Measurements from ENCODE around the gene ATRAID. TPM values are rescaled to one million over a fixed set of nuclear protein-coding genes. Genes with fewer than 3 reads are reported as not detected.

ATRAID gene
- polyA plus RNA-seq, 6 donors from 2014 or later: 296 to 424 (median 357) TPM

Other genes with a start within 250 kb of the ATRAID start
- 1 to 10 TPM; 1.2 to 4.2 (median 1.4) TPM for gene MAPRE3, start 241.4 kb upstream of the ATRAID start, polyA plus RNA-seq (ENCODE audit: low read depth in 6 of 6)
- gene TMEM214, start 179.1 kb upstream of the ATRAID start, polyA plus RNA-seq (ENCODE audit: low read depth in 6 of 6): 10 to 100 TPM; 16.6 to 32.9 (median 24.6) TPM
- 10 to 100 TPM in 3 of 6 donors, 1 to 10 TPM in 3; 7.8 to 11.6 (median 10.1) TPM for gene AGBL5, start 160.4 kb upstream of the ATRAID start, polyA plus RNA-seq (ENCODE audit: low read depth in 6 of 6)
- gene OST4, start 140.4 kb upstream of the ATRAID start, polyA plus RNA-seq (ENCODE audit: low read depth in 6 of 6): 100 to 1,000 TPM; 594 to 733 (median 606) TPM
- 1 to 10 TPM in 2 of 6 donors, under 1 TPM in 4; 0.28 to 1.1 (median 0.77) TPM for gene EMILIN1, start 133.4 kb upstream of the ATRAID start, polyA plus RNA-seq (ENCODE audit: low read depth in 6 of 6)
- gene KHK, start 125.3 kb upstream of the ATRAID start, polyA plus RNA-seq (ENCODE audit: low read depth in 6 of 6): 1 to 10 TPM; 3.3 to 8.9 (median 5.6) TPM
- gene CGREF1, start 92.9 kb upstream of the ATRAID start, polyA plus RNA-seq (ENCODE audit: low read depth in 6 of 6): not detected
- gene ABHD1, start 88.2 kb upstream of the ATRAID start, polyA plus RNA-seq (ENCODE audit: low read depth in 6 of 6): 1 to 10 TPM in 2 of 6 donors, not detected in 4; 1.2 to 1.3 TPM
- gene PREB, start 77.4 kb upstream of the ATRAID start, polyA plus RNA-seq (ENCODE audit: low read depth in 6 of 6): 100 to 1,000 TPM in 1 of 6 donors, 10 to 100 TPM in 5; 51.0 to 101 (median 56.2) TPM
- not detected for gene PRR30, start 72.6 kb upstream of the ATRAID start, polyA plus RNA-seq (ENCODE audit: low read depth in 6 of 6)
- not detected for gene TCF23, start 63.0 kb upstream of the ATRAID start, polyA plus RNA-seq (ENCODE audit: low read depth in 6 of 6)
- 10 to 100 TPM; 15.4 to 55.3 (median 22.4) TPM for gene SLC5A6, start 227 bp downstream of the ATRAID start, polyA plus RNA-seq (ENCODE audit: low read depth in 6 of 6)
- gene CAD, start 5.3 kb downstream of the ATRAID start, polyA plus RNA-seq (ENCODE audit: low read depth in 6 of 6): 10 to 100 TPM in 5 of 6 donors, 1 to 10 TPM in 1; 5.4 to 20.7 (median 14.0) TPM
- under 1 TPM in 2 of 6 donors, not detected in 4; 0.06 to 0.16 TPM for gene SLC30A3, start 51.0 kb downstream of the ATRAID start, polyA plus RNA-seq (ENCODE audit: low read depth in 6 of 6)
- gene DNAJC5G, start 63.4 kb downstream of the ATRAID start, polyA plus RNA-seq (ENCODE audit: low read depth in 6 of 6): not detected
- gene TRIM54, start 70.4 kb downstream of the ATRAID start, polyA plus RNA-seq (ENCODE audit: low read depth in 6 of 6): not detected
- gene UCN, start 96.4 kb downstream of the ATRAID start, polyA plus RNA-seq (ENCODE audit: low read depth in 6 of 6): 1 to 10 TPM in 1 of 6 donors, under 1 TPM in 3, not detected in 2; 0.55 to 1.4 (median 0.91) TPM
- 100 to 1,000 TPM; 133 to 234 (median 151) TPM for gene MPV17, start 111.1 kb downstream of the ATRAID start, polyA plus RNA-seq (ENCODE audit: low read depth in 6 of 6)
- 10 to 100 TPM; 31.8 to 50.6 (median 39.9) TPM for gene GTF3C2, start 144.7 kb downstream of the ATRAID start, polyA plus RNA-seq (ENCODE audit: low read depth in 6 of 6)
- gene EIF2B4, start 158.3 kb downstream of the ATRAID start, polyA plus RNA-seq (ENCODE audit: low read depth in 6 of 6): 10 to 100 TPM; 16.3 to 38.9 (median 30.3) TPM
- 100 to 1,000 TPM; 216 to 307 (median 256) TPM for gene SNX17, start 158.6 kb downstream of the ATRAID start, polyA plus RNA-seq (ENCODE audit: low read depth in 6 of 6)
- gene ZNF513, start 168.7 kb downstream of the ATRAID start, polyA plus RNA-seq (ENCODE audit: low read depth in 6 of 6): 1 to 10 TPM in 5 of 6 donors, not detected in 1; 2.2 to 6.5 (median 3.7) TPM
- 100 to 1,000 TPM in 1 of 6 donors, 10 to 100 TPM in 5; 67.1 to 105 (median 73.2) TPM for gene PPM1G, start 197.6 kb downstream of the ATRAID start, polyA plus RNA-seq (ENCODE audit: low read depth in 6 of 6)
- gene NRBP1, start 216.6 kb downstream of the ATRAID start, polyA plus RNA-seq (ENCODE audit: low read depth in 6 of 6): 10 to 100 TPM; 45.3 to 76.5 (median 59.4) TPM
- 1 to 10 TPM in 4 of 6 donors, under 1 TPM in 1, not detected in 1; 1.00 to 8.3 (median 3.9) TPM for gene KRTCAP3, start 230.3 kb downstream of the ATRAID start, polyA plus RNA-seq (ENCODE audit: low read depth in 6 of 6)

Measured in naive B cell (primary cell).